GM10847 (cell line): ENCODE data around the gene VPS52.

ENCODE experiments used
- POLR2A ChIP-seq: IDR thresholded peaks from 2 replicates; pipeline ENCODE4 v1.6.1; 2011; ENCODE audit not compliant: insufficient read length; ENCODE audit errors: extremely low read depth

The VPS52 gene

GRCh38 chr6:33277663-33278391, 6.2 kb upstream of the VPS52 start:
- peak; percentile 4 for TF ChIP-seq POLR2A

GRCh38 chr6:33276864-33277662, 5.4 kb upstream of the VPS52 start, which contains the start of gene B3GALT4:
TSS of gene B3GALT4 (plus strand) at chr6:33277123. CDS start at chr6:33277420, 297 bp downstream.
- peak; percentile 43 for TF ChIP-seq POLR2A

GRCh38 chr6:33276581-33276863, 4.8 kb upstream of the VPS52 start:
- TF ChIP-seq POLR2A: no peak

GRCh38 chr6:33273924-33274902, 2.5 kb upstream of the VPS52 start:
- no peak for TF ChIP-seq POLR2A

- no peak for TF ChIP-seq POLR2A
Measured at GRCh38 chr6:33273129-33273923, 1.6 kb upstream of the VPS52 start.

GRCh38 chr6:33272275-33273128, 826 bp upstream of the VPS52 start:
- TF ChIP-seq POLR2A: no peak

GRCh38 chr6:33271117-33271467, 584 bp downstream of the VPS52 start:
- TF ChIP-seq POLR2A: no peak

GRCh38 chr6:33264015-33264414, 7.7 kb downstream of the VPS52 start:
- TF ChIP-seq POLR2A: no peak

- TF ChIP-seq POLR2A: no peak
Measured at GRCh38 chr6:33259032-33259431, 12.6 kb downstream of the VPS52 start.

- no peak for TF ChIP-seq POLR2A
Measured at GRCh38 chr6:33254591-33254990, 17.1 kb downstream of the VPS52 start.

- no peak for TF ChIP-seq POLR2A
Measured at GRCh38 chr6:33252759-33253158, 18.9 kb downstream of the VPS52 start.

- no peak for TF ChIP-seq POLR2A
Measured at GRCh38 chr6:33251395-33252012, 20.2 kb downstream of the VPS52 start.

- no peak for TF ChIP-seq POLR2A
Measured at GRCh38 chr6:33250731-33251130, 20.9 kb downstream of the VPS52 start.
